Thymus (tissue), 11 donors: ENCODE measurements around the gene SPOPL. TPM values are rescaled to one million over a fixed set of nuclear protein-coding genes. Genes with fewer than 3 reads are reported as not detected.
"Not testable (repeated sequence)": the region's sequence is repeated elsewhere in the genome, so short reads cannot be mapped to it uniquely, and the experiment has no call there.

Source experiments
- DNase-seq, 9 donors: peaks; one replicate each; pipeline ENCODE4 v3.0.0-alpha.2; 2013; ENCODE audit warnings: low spot score in 9 of 9, low read depth in 6 of 9, missing footprints in 1 of 9
- H3K27ac ChIP-seq, 2 donors: one replicate each; pipeline ENCODE4 v1.5.1; 2013; ENCODE audit warnings: control low read depth in 1 of 2, low read depth in 1 of 2, low read length in 1 of 2, mild to moderate bottlenecking in 1 of 2, moderate library complexity in 1 of 2
- H3K27me3 ChIP-seq, 2 donors: one replicate each; pipeline ENCODE4 v1.5.1; 2013; ENCODE audit warnings: low read length in 1 of 2; ENCODE audit not compliant: control insufficient read depth in 2 of 2, insufficient read depth in 1 of 2
- H3K36me3 ChIP-seq, 2 donors: one replicate each; pipeline ENCODE4 v1.5.1; 2013; ENCODE audit warnings: low read length in 1 of 2, mild to moderate bottlenecking in 1 of 2, moderate library complexity in 1 of 2; ENCODE audit not compliant: control insufficient read depth in 2 of 2, insufficient read depth in 2 of 2
- H3K4me1 ChIP-seq, 2 donors: one replicate each; pipeline ENCODE4 v1.5.1; 2013; ENCODE audit warnings: low read length in 2 of 2; ENCODE audit not compliant: control insufficient read depth in 2 of 2, insufficient read depth in 2 of 2
- H3K4me3 ChIP-seq, 2 donors: one replicate each; pipeline ENCODE4 v1.5.1; 2013; ENCODE audit warnings: low read length in 2 of 2, control low read depth in 1 of 2, mild to moderate bottlenecking in 1 of 2
- H3K9me3 ChIP-seq, 2 donors: one replicate each; pipeline ENCODE4 v1.5.1; 2013; ENCODE audit warnings: low read length in 1 of 2, mild to moderate bottlenecking in 1 of 2; ENCODE audit not compliant: control insufficient read depth in 2 of 2, insufficient read depth in 1 of 2
- WGBS: extraction: QIAGEN DNeasy Blood & Tissue Kit; methylation state at CpG from one replicate; pipeline ENCODE4 v1.1.7; 2013; 5-methylcytosine and 5-hydroxymethylcytosine counted together
- polyA plus RNA-seq: library from polyadenylated mRNA; stranded (reverse); fragments of 200-250 nt; gene quantifications from one replicate; pipeline ENCODE4 v1.2.3, GENCODE V29; 2013
- total RNA-seq: library from RNA; stranded (reverse); fragments of 120-200 nt; gene quantifications from one replicate; pipeline ENCODE4 v1.2.4, GENCODE V29; 2013
- donor health status: healthy.

Gene SPOPL
- total and polyA plus RNA-seq, 2 donors: 7.3 to 9.3 TPM

GRCh38 chr2:138512672-138513071, 11.1 kb downstream of the SPOPL start:
- WGBS: 100% methylated on average over 1 of the region's 1 CpG
- Histone ChIP-seq H3K27me3 (peaks cover 8 to 30% of the 10 kb centered on the region in 2 donors), H3K36me3 (no peaks in the 10 kb centered on the region), H3K4me1 (no peaks in the 10 kb centered on the region), H3K27ac (no peak overlapping the region), H3K9me3 (no peaks in the 10 kb centered on the region), H3K4me3 (no peak overlapping the region)
- DNase-seq: no peak

GRCh38 chr2:138514173-138514572, 12.6 kb downstream of the SPOPL start:
- H3K27me3 ChIP-seq: peaks cover 8 to 30% of the 10 kb centered on the region in 2 donors
- no peaks in the 10 kb centered on the region for H3K4me1 ChIP-seq
- DNase-seq: no peak
- H3K9me3 ChIP-seq: no peaks in the 10 kb centered on the region
- H3K27ac ChIP-seq: no peak overlapping the region
- no peak overlapping the region for H3K4me3 ChIP-seq
- WGBS: 96% methylated on average over 3 of the region's 3 CpGs
- H3K36me3 ChIP-seq: no peaks in the 10 kb centered on the region

DNA sequence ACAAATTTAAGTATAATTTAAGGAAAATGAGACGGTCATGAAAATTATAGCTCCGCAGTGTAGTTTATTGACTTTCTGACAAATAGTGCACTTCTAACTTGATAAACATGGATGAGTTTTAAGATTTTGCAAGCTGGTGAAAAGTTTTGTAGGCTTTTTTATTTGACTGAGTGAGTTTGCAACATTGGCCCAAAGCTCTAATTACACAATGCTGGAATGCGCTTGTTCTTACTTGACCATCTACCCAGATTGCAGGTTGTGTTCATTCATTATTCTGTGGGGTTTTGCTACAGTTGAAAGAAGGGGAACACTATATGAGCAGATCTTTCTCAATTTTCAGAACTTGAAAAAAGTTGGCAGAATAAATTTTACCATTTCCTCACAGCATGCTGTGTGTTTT, 13.5 kb downstream of the SPOPL start:
- Histone ChIP-seq H3K4me3 (no peak overlapping the region), H3K9me3 (no peaks in the 10 kb centered on the region), H3K27ac (no peak overlapping the region), H3K27me3 (peaks cover 9 to 33% of the 10 kb centered on the region in 2 donors), H3K4me1 (no peaks in the 10 kb centered on the region), H3K36me3 (no peaks in the 10 kb centered on the region)
- no peak for DNase-seq
- 94% methylated on average over 3 of the region's 3 CpGs for WGBS

DNA sequence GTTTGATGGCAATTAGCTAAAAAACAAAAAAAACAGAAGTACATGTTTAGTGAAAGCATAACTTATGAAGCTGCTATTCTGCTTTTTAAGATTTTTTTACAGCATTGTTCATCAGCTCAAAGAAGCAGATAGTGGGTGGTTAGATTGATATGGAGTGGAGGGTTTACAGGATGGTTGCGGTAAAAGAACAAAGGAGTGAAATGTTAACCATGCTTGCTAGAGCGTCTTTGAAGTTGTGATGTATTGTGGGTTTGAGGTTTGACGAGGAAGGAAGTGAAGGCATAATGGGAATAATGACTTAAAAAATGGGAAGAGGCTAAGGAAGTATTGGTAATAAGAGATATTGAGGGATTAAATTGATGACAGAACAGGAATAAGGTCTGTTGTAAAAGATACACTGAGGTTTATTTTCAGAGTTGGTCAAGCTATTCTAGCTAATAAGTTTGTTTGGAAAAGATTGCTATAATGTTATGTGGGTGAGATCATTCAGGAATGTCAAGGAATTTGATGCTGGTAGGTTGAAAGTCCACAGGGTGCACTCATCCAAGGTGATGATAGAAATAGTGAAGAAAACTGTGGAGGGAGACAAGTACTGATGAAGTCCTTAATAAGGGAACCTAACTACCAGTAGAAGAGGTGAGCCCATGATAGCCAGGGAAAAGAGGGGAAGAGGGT, 14.6 kb downstream of the SPOPL start:
- peak in 5 of 9 donors; percentile 9 to 69 (median 28) for DNase-seq
- Histone ChIP-seq H3K4me3 (no peak overlapping the region), H3K27me3 (peaks cover 11 to 33% of the 10 kb centered on the region in 2 donors), H3K4me1 (no peaks in the 10 kb centered on the region), H3K27ac (no peak overlapping the region), H3K36me3 (no peaks in the 10 kb centered on the region), H3K9me3 (no peaks in the 10 kb centered on the region)
- WGBS: 6% methylated on average over 3 of the region's 3 CpGs

- WGBS: 99% methylated on average over 1 of the region's 1 CpG
- H3K36me3 ChIP-seq: no peaks in the 10 kb centered on the region
These were observed 17.3 kb downstream of the SPOPL start for GRCh38 chr2:138518860-138519259.

DNA sequence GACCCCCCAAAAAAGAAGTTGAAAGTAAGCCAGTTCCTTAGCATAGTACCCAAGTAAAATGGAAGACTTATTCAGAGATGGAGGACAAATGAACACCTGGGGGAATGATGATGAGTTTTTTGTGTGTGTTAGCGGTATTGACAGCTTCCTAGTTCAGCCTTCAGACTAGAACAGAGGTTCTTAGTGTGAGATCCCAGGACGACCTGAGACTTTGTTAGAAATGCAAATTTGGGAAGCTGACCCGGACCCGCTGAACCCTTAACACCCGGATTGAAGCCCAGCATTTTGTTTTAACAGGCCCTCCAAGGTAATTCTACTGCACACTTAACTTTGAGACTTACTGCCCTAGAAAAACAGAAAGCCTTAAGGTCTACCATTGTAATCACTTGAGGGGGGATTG, 20.3 kb downstream of the SPOPL start:
- Histone ChIP-seq H3K4me1 (no peaks in the 10 kb centered on the region), H3K36me3 (no peaks in the 10 kb centered on the region), H3K27ac (no peak overlapping the region), H3K4me3 (no peak overlapping the region), H3K9me3 (peaks cover 0 to 2% of the 10 kb centered on the region in 2 donors), H3K27me3 (peaks cover 3 to 11% of the 10 kb centered on the region in 2 donors)
- DNase-seq: no peak
- 98% methylated on average over 5 of the region's 5 CpGs for WGBS

More at GRCh38 chr2:138518860-138519259, 17.3 kb downstream of the SPOPL start:
- H3K9me3 ChIP-seq: no peaks in the 10 kb centered on the region
- no peaks in the 10 kb centered on the region for H3K4me1 ChIP-seq
- DNase-seq: no peak
- no peak overlapping the region for H3K4me3 ChIP-seq
- peaks cover 11 to 22% of the 10 kb centered on the region in 2 donors for H3K27me3 ChIP-seq
- no peak overlapping the region for H3K27ac ChIP-seq

DNA sequence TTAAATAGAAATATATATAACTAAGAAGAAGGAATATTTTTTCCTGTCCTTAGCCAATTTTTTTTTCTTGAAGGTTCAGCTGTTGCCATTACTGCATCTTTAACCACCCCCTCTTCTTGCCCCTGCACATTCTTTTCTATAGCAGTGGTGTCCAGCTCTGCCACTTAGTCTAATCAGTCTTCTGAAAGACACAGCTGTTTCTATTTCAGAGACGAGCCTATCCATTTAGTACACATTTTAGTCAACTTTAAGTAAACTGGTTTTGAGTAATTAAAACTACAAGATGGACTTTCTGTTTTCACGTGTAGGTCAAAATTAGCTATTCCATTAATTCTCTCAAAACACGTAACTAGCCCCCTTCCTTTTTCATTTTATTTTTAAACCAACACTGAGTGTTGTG, 21.0 kb downstream of the SPOPL start:
- H3K27me3 ChIP-seq: peaks cover 3 to 4% of the 10 kb centered on the region in 2 donors
- peaks cover 0 to 2% of the 10 kb centered on the region in 2 donors for H3K9me3 ChIP-seq
- H3K4me1 ChIP-seq: no peaks in the 10 kb centered on the region
- H3K27ac ChIP-seq: no peak overlapping the region
- H3K36me3 ChIP-seq: no peaks in the 10 kb centered on the region
- no peak overlapping the region for H3K4me3 ChIP-seq
- 95% methylated on average over 3 of the region's 3 CpGs for WGBS
- no peak for DNase-seq

GRCh38 chr2:138523018-138523672, 21.6 kb downstream of the SPOPL start:
- not testable (repeated sequence) for H3K4me3 ChIP-seq, H3K27me3 ChIP-seq, H3K4me1 ChIP-seq, DNase-seq, H3K27ac ChIP-seq, H3K9me3 ChIP-seq, H3K36me3 ChIP-seq
- WGBS: 95% methylated on average over 7 of the region's 7 CpGs

DNA sequence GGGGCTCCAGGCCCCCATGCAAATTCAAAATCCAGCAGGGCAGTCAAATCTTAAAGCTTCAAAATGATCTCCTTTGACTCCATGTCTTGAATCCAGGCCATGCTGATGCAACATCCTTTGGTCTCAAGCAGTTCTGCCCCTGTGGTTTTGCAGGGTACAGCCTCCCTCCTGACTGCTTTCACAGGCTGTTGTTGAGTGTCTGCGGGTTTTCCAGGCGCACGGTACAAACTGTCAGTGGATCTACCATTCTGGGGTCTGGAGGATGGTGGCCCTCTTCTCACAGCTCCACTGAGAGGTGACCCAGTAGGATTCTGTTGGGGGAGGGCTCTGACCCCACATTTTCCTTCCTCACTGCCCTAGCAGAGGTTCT, 22.1 kb downstream of the SPOPL start:
- not testable (repeated sequence) for H3K27ac ChIP-seq, H3K4me1 ChIP-seq, DNase-seq, H3K4me3 ChIP-seq, H3K9me3 ChIP-seq, H3K27me3 ChIP-seq, H3K36me3 ChIP-seq
- WGBS: 79% methylated on average over 3 of the region's 3 CpGs
